Neuronal stem cell (in vitro differentiated cells): ENCODE measurements around the gene ZNF71.

Experiments used
- DNase-seq: peaks from one replicate; pipeline ENCODE4 v3.0.0-alpha.2; 2013; ENCODE audit warnings: low spot score
- H2AFZ ChIP-seq: one replicate; pipeline ENCODE4 v1.6.1; 2013; ENCODE audit warnings: mild to moderate bottlenecking, low read length, inconsistent platforms
- H2AK5ac ChIP-seq: 2 replicates; pipeline ENCODE4 v1.6.1; 2013; ENCODE audit warnings: low read depth, mild to moderate bottlenecking, inconsistent platforms, low read length, moderate library complexity, mixed read lengths
- H2BK120ac ChIP-seq: 2 replicates; pipeline ENCODE4 v1.6.1; 2013; ENCODE audit warnings: low read depth, mild to moderate bottlenecking, inconsistent platforms, low read length, moderate library complexity, mixed read lengths
- H2BK12ac ChIP-seq: one replicate; pipeline ENCODE4 v1.6.1; 2013; ENCODE audit warnings: low read length, inconsistent platforms
- H2BK15ac ChIP-seq: 2 replicates; pipeline ENCODE4 v1.6.1; 2013; ENCODE audit warnings: mild to moderate bottlenecking, low read length, inconsistent platforms, mixed read lengths
- H2BK5ac ChIP-seq: one replicate; pipeline ENCODE4 v1.6.1; 2013; ENCODE audit warnings: inconsistent platforms, mild to moderate bottlenecking, low read length, moderate library complexity
- H3K14ac ChIP-seq: one replicate; pipeline ENCODE4 v1.6.1; 2013; ENCODE audit warnings: low read length, inconsistent platforms
- H3K18ac ChIP-seq: 2 replicates; pipeline ENCODE4 v1.6.1; 2013; ENCODE audit warnings: low read length, inconsistent platforms
- H3K23ac ChIP-seq: 2 replicates; pipeline ENCODE4 v1.6.1; 2013; ENCODE audit warnings: low read depth, mild to moderate bottlenecking, mixed read lengths, low read length, inconsistent platforms; ENCODE audit not compliant: poor library complexity
- H3K27ac ChIP-seq: replicated peaks from 3 replicates; pipeline ENCODE4 v1.5.1; 2013; ENCODE audit warnings: low read length, inconsistent platforms
- H3K27me3 ChIP-seq, 3 experiments: 2 replicates each; pipeline ENCODE4 v1.6.1; 2013; ENCODE audit warnings: low read length in 3 of 3, mild to moderate bottlenecking in 2 of 3, inconsistent platforms in 1 of 3, low read depth in 1 of 3, mixed read lengths in 1 of 3, moderate library complexity in 1 of 3; ENCODE audit not compliant: control insufficient read depth in 3 of 3, insufficient read depth in 3 of 3
- H3K36me3 ChIP-seq, 2 donors: replicated peaks in 1 of 2; 2 replicates each; pipeline ENCODE4 v1.6.1; 2013; ENCODE audit warnings: low read length in 2 of 2; ENCODE audit not compliant: control insufficient read depth in 2 of 2, insufficient read depth in 2 of 2
- H3K4ac ChIP-seq: 2 replicates; pipeline ENCODE4 v1.6.1; 2013; ENCODE audit warnings: inconsistent platforms, mild to moderate bottlenecking, low read length, moderate library complexity
- H3K4me1 ChIP-seq, 2 donors: 1 replicate in 1 of 2; 2 replicates in 1 of 2; pipeline ENCODE4 v1.6.1; 2013; ENCODE audit warnings: low read length in 2 of 2, low read depth in 1 of 2; ENCODE audit not compliant: control insufficient read depth in 2 of 2, insufficient read depth in 1 of 2
- H3K4me2 ChIP-seq: one replicate; pipeline ENCODE4 v1.6.1; 2013; ENCODE audit warnings: mild to moderate bottlenecking, low read length, inconsistent platforms; ENCODE audit not compliant: insufficient read depth, poor library complexity, severe bottlenecking
- H3K4me3 ChIP-seq, 2 donors: 2 replicates each; pipeline ENCODE4 v1.5.1; 2013; ENCODE audit warnings: low read length in 2 of 2, mild to moderate bottlenecking in 2 of 2, inconsistent platforms in 1 of 2, moderate library complexity in 1 of 2
- H3K79me1 ChIP-seq: one replicate; pipeline ENCODE4 v1.6.1; 2013; ENCODE audit warnings: low read depth, mild to moderate bottlenecking, inconsistent platforms, low read length, moderate library complexity
- H3K9ac ChIP-seq: one replicate; pipeline ENCODE4 v1.6.1; 2013; ENCODE audit warnings: mild to moderate bottlenecking, low read depth, low read length, inconsistent platforms; ENCODE audit not compliant: poor library complexity
- H3K9me3 ChIP-seq, 2 donors: replicated peaks in 1 of 2; 2 replicates each; pipeline versions ENCODE3 to v1.6.1; 2013; ENCODE audit warnings: low read length in 2 of 2, mild to moderate bottlenecking in 2 of 2, inconsistent platforms in 1 of 2, low read depth in 1 of 2, mixed read lengths in 1 of 2, moderate library complexity in 1 of 2; ENCODE audit not compliant: control insufficient read depth in 2 of 2, insufficient read depth in 1 of 2
- H4K8ac ChIP-seq: one replicate; pipeline ENCODE4 v1.6.1; 2013; ENCODE audit warnings: low read depth, mild to moderate bottlenecking, inconsistent platforms, low read length, moderate library complexity
- H4K91ac ChIP-seq: one replicate; pipeline ENCODE4 v1.6.1; 2013; ENCODE audit warnings: low read length, low read depth, mild to moderate bottlenecking, inconsistent platforms; ENCODE audit not compliant: poor library complexity
- WGBS, 2 donors: extraction: QIAGEN DNeasy Blood & Tissue Kit; methylation state at CpG; one replicate each; pipeline ENCODE4 v1.1.7; 2013; ENCODE audit warnings: missing lambda C conversion rate in 2 of 2, mixed read lengths in 1 of 2; ENCODE audit not compliant: insufficient read length in 2 of 2, insufficient replicate concordance in 1 of 2; ENCODE audit errors: extremely low coverage in 2 of 2; 5-methylcytosine and 5-hydroxymethylcytosine counted together

ZNF71 gene

DNA sequence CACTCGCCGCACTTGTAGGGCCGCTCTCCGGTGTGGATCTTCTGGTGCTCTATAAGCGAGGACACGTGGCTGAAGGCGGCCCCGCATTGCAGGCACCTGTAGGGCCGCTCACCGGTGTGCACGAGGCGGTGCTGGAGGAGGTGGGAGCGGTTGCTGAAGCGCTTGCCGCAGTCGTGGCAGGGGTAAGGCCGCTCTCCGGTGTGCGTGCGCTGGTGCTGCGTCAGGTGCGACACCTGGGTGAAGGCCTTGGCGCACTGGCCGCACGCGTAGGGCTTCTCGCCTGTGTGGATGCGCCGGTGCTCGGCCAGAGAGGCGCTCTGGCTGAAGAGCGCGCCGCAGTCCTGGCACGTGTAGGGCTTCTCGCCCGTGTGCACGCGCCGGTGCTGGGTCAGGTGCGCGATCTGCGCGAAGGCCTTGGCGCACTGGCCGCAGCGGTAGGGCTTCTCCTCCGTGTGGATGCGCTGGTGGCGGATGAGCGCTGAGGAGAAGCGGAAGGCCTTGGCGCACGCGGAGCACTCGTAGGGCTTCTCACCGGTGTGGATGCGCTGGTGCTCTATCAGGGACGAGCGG lies 68.9 kb downstream of the ZNF71 start:
- Histone ChIP-seq H3K4me2 (no peak overlapping the region), H3K14ac (no peak overlapping the region), H3K9me3 (peaks cover 35 to 45% of the 10 kb centered on the region in 2 donors), H2AFZ (no peak overlapping the region), H3K23ac (peak overlapping the region; percentile 85), H3K18ac (no peak overlapping the region), H3K9ac (peak overlapping the region; percentile 21), H3K4me1 (no peaks in the 10 kb centered on the region), H3K27me3 (no peaks in the 10 kb centered on the region), H3K27ac (no peak overlapping the region), H4K8ac (no peak overlapping the region), H3K4me3 (peak overlapping the region in 1 of 2 donors; percentile 25), H2BK15ac (no peak overlapping the region), H2BK12ac (no peak overlapping the region), H3K79me1 (peaks cover 3% of the 10 kb centered on the region), H4K91ac (no peak overlapping the region), H3K36me3 (peaks cover 0 to 16% of the 10 kb centered on the region in 2 donors), H2BK120ac (no peak overlapping the region), H3K4ac (no peak overlapping the region), H2AK5ac (no peak overlapping the region), H2BK5ac (no peak overlapping the region)
- no peak for DNase-seq
- WGBS, 2 donors = no CpG with 5 or more reads among the region's 60 CpGs

DNA sequence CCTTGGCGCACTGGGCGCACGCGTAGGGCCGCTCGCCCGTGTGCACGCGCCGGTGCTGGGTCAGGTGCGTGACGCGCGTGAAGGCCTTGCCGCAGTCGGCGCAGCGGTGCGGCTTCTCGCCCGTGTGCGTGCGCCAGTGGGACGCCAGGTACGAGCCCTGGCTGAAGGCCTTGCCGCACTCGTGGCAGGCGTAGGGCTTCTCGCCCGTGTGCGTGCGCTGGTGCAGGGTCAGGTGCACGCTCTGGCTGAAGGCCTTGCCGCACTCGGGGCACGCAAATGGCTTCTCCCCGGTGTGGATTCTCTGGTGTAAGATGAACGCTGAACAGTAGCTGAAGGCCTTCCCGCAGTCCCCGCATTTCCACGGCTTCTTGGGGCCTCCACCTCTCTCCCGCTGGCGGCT lies 69.4 kb downstream of the ZNF71 start:
- Histone ChIP-seq H3K18ac (no peak overlapping the region), H3K4me3 (peak overlapping the region in 1 of 2 donors; percentile 25), H2BK12ac (no peak overlapping the region), H3K4ac (no peak overlapping the region), H2AFZ (no peak overlapping the region), H4K91ac (no peak overlapping the region), H3K14ac (no peak overlapping the region), H3K9me3 (peaks cover 33 to 44% of the 10 kb centered on the region in 2 donors), H4K8ac (peak overlapping the region; percentile 17), H3K27me3 (no peaks in the 10 kb centered on the region), H3K36me3 (peaks cover 0 to 16% of the 10 kb centered on the region in 2 donors), H3K4me1 (no peaks in the 10 kb centered on the region), H2BK5ac (no peak overlapping the region), H3K9ac (no peak overlapping the region), H3K27ac (no peak overlapping the region), H3K79me1 (peaks cover 3% of the 10 kb centered on the region), H2AK5ac (no peak overlapping the region), H2BK120ac (no peak overlapping the region), H3K23ac (peak overlapping the region; percentile 85), H2BK15ac (no peak overlapping the region), H3K4me2 (no peak overlapping the region)
- WGBS, 2 donors = no CpG with 5 or more reads among the region's 43 CpGs
- no peak for DNase-seq

DNA sequence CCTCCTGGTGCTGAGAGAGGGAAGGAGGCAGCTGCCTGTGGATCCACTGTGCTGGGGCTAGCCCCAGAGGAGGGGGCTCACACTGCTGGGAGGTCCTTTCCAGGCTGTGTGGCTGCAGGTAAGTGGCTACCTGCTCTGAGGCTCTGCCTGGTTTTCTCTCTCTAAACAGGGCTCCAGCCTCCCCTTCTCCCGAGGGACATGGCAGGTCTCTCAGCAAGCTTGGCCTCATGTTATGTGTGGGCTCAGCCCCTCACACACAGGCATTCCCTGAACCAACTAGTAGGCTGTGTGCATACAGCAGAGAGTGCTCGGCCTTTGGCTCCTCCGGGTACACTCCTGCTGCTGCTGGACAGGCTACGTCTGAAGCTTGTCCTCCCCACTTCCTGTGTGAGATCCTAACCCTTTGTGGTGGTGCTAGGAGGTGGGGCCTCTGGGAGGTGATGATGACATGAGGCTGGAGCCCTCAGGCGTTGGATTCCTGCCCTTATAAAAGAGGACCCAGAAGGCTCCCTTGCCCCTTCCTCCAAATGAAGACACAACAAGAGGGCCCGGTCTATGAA lies 72.3 kb downstream of the ZNF71 start:
- Histone ChIP-seq H4K91ac (no peak overlapping the region), H3K9ac (no peak overlapping the region), H3K14ac (no peak overlapping the region), H2BK12ac (no peak overlapping the region), H2BK5ac (no peak overlapping the region), H4K8ac (no peak overlapping the region), H2BK120ac (no peak overlapping the region), H3K79me1 (peaks cover 11% of the 10 kb centered on the region), H2AK5ac (no peak overlapping the region), H2BK15ac (no peak overlapping the region), H3K4me3 (no peak overlapping the region), H2AFZ (peak overlapping the region; percentile 84), H3K4me2 (no peak overlapping the region), H3K4ac (no peak overlapping the region), H3K18ac (no peak overlapping the region), H3K23ac (no peak overlapping the region), H3K4me1 (peaks cover 0 to 10% of the 10 kb centered on the region in 2 donors), H3K27ac (no peak overlapping the region), H3K36me3 (peaks cover 0 to 13% of the 10 kb centered on the region in 2 donors), H3K9me3 (peaks cover 25 to 37% of the 10 kb centered on the region in 2 donors), H3K27me3 (no peaks in the 10 kb centered on the region)
- no peak for DNase-seq
- no CpG with 5 or more reads among the region's 6 CpGs for WGBS, 2 donors

DNA sequence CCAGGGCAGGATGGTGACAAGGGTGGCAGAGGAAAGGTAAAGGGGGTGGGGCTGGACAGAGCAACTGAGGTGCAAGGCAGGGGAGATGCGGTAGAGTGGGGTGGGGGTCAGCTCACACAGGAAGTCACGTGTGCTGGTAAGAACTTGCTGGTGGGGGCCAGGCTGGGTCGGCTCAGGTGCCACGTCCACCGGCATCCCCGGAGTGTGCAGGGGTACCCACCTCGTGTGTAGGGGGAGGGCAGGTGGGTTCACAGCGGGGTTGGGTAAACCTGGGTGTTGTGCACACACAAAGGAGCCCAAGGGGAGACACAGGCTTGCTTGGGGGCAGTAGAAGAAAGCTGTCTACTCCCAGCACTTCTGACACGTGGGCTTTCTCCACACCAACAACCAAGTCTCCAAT lies 73.6 kb downstream of the ZNF71 start:
- no peak for DNase-seq
- Histone ChIP-seq H2BK12ac (no peak overlapping the region), H3K79me1 (peaks cover 11% of the 10 kb centered on the region), H2BK5ac (no peak overlapping the region), H3K9me3 (peaks cover 21 to 33% of the 10 kb centered on the region in 2 donors), H3K27me3 (no peaks in the 10 kb centered on the region), H3K4ac (no peak overlapping the region), H3K27ac (no peak overlapping the region), H3K4me3 (no peak overlapping the region), H4K91ac (no peak overlapping the region), H2AFZ (no peak overlapping the region), H3K14ac (no peak overlapping the region), H2AK5ac (no peak overlapping the region), H3K23ac (no peak overlapping the region), H3K18ac (no peak overlapping the region), H4K8ac (no peak overlapping the region), H3K4me2 (no peak overlapping the region), H2BK120ac (no peak overlapping the region), H3K9ac (no peak overlapping the region), H3K4me1 (peaks cover 0 to 10% of the 10 kb centered on the region in 2 donors), H2BK15ac (no peak overlapping the region), H3K36me3 (peaks cover 0 to 11% of the 10 kb centered on the region in 2 donors)
- no CpG with 5 or more reads among the region's 9 CpGs for WGBS, 2 donors
